SK-N-SH (cell line): ENCODE data around the gene PDE11A.

Experiments
- ELF1 ChIP-seq: IDR thresholded peaks from 2 replicates; pipeline ENCODE4 v1.4.0; 2012
- RFX5 ChIP-seq: IDR thresholded peaks from 2 replicates; pipeline ENCODE4 v1.6.1; 2012; ENCODE audit warnings: mild to moderate bottlenecking, improper control_type of control experiment, low read length

DNA sequence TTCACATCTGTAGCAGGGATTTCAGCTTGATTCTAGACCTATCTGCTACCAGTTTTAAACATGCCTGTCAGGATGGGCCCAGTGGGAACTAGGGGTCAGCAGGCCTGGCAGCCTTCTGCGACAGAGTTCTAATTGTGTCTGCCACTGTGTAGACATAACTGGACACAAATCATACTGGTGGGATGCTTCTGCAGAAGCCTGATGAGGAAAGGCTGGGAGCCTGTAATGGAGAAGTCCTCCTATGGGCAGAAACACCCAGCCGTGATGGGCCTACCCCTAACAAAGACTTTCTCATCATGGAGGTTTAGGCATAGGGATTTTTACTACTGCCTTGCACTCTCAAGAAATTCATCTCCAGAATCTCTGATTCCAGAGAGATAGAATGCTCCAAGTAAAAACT lies 166.9 kb downstream of the PDE11A start:
- no peak for TF ChIP-seq RFX5
- no peak for TF ChIP-seq ELF1
